Hepatocyte (in vitro differentiated cells): ENCODE data around the gene PCYOX1L.

ENCODE experiments used
- CTCF ChIP-seq: fragments of 200-600 bp; sonication (generic); IDR thresholded peaks from 2 replicates; pipeline ENCODE4 v1.5.1; 2016; ENCODE audit warnings: antibody characterized with exemption, mild to moderate bottlenecking; ENCODE audit not compliant: poor library complexity
- EZH2 ChIP-seq: fragments of 200-600 bp; sonication (generic); IDR thresholded peaks from 2 replicates; pipeline ENCODE4 v1.6.1; 2016; ENCODE audit warnings: antibody characterized with exemption, mild to moderate bottlenecking, borderline replicate concordance
- EZH2phosphoT487 ChIP-seq: fragments of 200-600 bp; sonication (generic); IDR thresholded peaks from one replicate; pipeline ENCODE4 v1.6.1; 2018; ENCODE audit warnings: antibody characterized with exemption, mild to moderate bottlenecking, low read depth, moderate library complexity; ENCODE audit not compliant: unreplicated experiment, severe bottlenecking

DNA sequence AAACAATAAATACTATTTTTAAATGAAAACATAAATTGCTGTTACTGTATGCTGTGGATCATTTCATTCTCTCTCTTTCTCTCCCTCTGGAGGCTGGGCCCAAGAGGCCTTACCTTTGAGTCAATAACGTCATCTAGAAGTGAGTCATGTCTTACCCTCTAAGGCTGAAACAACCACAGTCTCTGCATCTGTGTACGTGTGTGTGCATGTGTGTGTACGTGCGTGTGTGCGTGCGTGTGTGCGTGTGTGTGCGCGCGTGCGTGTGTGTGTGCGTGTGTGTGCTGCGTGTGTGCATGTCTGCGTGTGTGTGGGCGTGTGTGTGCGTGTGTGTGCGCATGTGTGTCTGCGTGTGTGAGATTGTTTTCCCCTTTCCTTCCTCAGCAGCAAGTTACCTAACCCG is 34.9 kb downstream of the PCYOX1L start:
- no peak for TF ChIP-seq CTCF
- TF ChIP-seq EZH2 = no peak
- TF ChIP-seq EZH2phosphoT487 = no peak
